ENCODE measurements around the gene C12orf60.

The C12orf60 gene

DNA sequence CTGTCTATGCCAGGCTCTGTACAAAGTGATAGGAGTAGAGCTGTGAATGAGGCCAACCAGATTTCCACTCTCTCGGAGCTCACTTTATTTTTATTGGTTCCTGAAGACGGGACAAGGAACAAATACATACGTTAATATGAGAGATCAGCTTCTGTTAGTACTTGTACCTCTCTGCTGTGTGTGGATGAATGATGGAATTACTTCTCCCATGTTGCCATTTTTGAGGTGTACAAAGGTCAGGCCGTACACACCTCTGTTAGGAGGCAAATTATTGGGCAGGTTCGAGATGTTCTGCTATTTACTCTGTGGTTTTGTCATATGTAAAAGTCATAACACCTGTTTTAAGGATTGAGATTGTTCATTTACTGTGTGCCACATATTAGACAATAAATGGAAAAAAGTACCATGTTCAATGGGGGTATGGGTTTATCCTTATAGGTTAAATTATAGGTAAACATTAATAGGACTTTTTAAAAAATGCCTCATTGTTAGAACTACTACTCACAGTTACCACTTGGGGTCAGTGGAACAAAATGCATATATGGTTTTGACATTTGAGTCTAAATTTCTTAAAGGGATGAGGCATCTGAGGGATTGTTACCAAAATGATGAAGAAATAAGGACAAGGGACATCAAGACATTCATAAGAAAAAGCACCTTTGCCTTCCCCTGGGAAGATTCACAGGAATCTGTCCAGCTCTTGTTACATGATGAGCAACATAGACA lies 27.1 kb upstream of the C12orf60 start:
- no peak for DNase-seq (ENCODE audit: low spot score)

DNA sequence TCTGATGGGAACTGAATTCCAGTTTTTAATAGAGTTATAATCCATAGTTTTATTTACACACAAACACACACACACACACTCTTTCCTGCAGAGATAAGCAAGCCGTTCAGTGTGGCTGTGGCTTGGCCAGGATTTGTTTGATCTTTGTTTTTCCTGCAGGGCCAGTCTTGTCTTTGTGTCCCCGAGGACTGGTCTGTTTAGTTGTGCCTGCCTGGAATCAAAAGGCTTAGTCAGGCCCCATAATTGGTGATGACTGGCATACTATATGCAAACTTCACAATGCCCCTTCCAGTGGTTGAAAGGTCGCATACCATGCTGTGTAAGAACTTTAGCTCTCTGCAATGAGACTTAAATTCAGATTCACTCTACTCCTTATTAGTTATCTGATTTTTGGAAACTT lies 26.2 kb upstream of the C12orf60 start:
- no peak for DNase-seq (ENCODE audit: low spot score)

DNA sequence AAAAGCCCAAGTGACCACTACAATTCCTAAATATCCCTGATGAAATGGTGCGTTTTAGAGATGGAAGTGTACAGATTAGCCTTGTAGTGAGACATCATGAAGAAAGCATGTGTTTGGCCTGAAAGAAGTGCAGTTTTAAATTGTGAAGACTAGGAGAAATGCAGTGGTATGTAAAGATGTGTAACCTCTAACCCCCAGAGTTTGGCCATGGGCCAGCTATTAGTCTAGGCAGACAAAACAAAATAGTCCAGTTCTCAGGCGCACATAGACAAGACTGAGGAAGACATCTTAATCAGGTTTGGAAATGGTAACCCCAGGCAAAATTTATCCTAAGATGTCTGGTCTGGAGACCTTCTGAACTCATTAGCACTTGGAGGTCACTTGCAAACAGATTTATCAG lies 23.6 kb upstream of the C12orf60 start:
- DNase-seq (ENCODE audit: low spot score), result no peak

DNA sequence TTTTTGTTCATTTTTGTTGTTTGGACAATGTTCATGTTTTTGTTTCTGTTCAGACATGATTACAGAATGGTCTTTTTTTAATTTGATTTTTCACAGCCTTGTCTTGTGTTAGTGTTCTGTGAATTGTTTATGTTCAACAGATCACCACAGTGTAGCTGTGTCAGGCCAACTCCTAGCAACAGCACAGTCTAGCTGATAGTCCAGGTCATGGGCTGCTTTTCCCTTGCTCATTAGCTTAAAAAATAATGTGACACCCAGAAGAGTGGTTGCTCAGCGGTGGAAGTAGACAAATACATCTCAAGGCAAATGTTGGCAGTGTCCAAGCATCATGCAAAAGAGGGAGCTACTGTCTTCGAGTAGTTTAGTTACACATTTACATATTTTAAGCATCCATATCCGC lies 22.6 kb upstream of the C12orf60 start:
- DNase-seq (ENCODE audit: low spot score), result no peak

DNA sequence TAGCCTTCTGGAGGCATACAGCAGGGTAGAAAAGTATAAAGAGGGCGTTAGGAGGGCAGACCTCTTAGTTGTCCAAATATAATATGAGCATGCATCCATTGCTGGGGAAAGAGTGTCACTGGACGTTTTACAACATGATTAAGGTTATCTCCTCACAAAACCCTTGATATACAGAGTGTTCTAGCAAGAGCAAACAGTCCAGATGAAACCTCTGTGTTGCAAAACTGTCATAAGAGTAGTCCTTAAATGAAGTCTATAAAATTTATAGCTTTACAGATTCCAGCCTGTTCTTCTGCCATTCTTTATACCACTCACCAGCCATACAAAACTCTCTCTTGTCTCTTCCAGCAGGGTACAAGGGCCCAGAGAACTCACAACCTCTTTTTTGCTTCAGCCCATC lies 21.9 kb upstream of the C12orf60 start:
- no peak for DNase-seq (ENCODE audit: low spot score)

DNA sequence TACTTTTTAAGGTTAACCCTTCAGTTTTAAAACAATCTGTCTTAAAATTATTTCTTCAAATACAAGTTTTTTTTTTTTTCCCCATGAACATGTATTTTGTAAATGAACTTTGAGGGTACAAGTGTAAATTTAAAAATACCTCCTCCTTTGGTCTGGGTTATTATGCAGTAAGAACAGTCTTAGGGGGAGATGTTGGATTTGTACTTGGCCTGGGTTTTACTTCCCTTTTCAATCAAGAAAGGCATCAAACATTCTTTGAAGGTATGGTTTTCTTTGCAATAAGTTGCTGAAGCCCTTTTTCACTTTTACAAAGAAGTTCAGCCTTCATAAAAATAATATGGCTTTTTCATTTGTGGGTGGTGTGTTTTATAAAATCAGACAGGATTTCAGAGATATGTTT lies 20.7 kb upstream of the C12orf60 start:
- no peak for DNase-seq (ENCODE audit: low spot score)

DNA sequence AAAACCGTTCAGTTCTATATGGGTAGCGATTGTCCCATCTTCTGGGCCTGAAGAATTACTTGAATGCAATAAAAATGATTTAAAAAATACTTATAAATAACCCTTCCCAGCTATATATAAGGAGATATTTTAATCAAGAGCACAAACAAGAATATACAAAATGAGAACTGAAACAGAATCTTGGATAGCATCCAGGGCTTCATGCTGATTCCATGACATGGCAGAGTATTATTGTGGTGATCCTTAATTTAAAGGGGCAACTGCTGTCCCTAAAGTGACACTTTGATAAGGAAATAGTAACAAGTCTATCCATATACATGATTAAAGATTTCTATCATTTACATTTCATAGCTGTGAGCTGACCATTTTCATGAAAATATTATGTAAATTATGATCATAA lies 19.0 kb upstream of the C12orf60 start:
- DNase-seq (ENCODE audit: low spot score), result no peak

DNA sequence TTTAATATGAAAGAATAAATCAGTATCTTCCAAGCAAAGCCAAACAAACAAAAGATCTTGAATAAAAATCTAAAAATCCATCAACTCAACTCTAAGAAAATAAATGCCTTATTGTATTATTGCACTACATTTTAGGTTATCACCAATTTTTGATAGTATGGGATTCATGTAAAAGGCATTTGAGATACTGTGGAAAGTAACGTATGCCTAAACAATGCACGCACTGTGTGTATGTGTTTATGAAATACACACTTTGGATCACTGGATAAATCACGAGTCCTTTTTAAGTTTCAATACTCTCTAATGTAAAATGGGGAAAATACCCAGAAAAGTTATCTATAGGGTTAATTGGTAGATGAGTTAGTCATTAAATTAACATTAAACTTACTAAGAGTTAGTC lies 17.9 kb upstream of the C12orf60 start:
- DNase-seq (ENCODE audit: low spot score), result no peak

DNA sequence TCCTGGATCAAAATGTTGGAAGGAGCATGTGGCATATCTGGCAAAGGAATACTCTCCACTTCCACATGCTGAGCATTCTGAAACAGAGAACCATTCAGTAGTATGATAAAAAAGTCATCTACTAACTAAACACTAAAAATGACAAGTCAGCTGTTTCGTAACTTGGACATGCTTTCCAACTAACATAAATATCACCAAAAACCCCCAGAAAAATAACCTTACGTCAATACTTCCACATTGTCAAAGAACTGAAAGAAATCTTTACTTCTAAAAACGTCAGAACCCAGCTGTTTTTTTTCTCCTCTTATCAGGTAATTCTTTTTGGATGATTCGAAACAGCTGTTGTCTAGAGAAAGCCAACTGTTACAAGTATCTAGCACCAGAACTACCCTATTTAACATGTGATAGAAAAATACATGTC lies 8.4 kb upstream of the C12orf60 start:
- no peak for DNase-seq (ENCODE audit: low spot score)

DNA sequence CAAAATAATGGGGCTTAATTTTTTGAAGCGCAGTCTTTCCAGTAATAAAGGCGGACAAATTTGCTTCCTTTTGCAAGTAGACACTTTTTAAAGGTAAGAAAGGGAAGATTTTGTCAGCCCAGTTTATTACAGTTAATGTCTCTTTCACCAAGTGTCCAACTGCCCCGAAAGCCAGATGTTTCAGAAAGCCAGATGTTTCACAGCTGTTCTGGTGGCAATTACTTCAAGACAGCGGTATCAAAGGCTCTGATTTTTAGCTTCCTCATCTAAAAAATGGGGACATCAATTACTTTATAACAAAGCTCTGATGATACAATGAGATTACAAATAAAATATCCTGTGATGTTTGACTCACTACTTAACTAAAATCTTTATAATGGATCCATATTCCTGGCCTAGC lies 1.2 kb upstream of the C12orf60 start:
- DNase-seq (ENCODE audit: low spot score), result no peak

DNA sequence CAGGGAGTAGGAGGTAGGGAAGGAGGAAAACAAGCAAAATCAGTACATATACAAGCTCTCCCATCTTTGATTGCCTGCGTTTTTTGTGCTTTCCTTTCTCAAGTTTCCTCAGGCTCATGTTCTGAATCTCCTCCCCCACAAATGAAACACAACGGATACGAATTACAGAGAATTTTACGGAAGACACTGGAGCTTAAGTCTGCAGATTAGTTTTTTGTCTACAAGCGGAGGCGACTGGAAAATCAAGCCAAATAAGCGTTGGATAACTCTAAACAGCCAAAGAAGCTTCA lies 804 bp upstream of the C12orf60 start:
- no peak for DNase-seq (ENCODE audit: low spot score)

DNA sequence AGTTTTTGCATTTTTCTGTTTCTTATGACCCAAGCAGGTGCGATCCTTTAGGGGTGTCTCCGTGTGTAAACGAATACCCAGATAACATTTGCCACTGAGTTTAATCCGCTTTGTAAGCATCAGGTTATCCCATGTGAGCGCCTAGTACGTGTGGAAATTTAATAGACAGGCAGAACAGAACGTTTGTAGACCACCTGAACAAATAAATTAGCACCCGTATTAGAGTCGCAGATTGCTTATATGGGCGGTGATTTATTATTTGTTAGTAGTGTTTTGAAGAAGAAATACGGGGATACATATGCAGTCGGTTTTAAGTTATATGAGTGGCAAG lies 325 bp downstream of the C12orf60 start:
- no peak for DNase-seq (ENCODE audit: low spot score)

DNA sequence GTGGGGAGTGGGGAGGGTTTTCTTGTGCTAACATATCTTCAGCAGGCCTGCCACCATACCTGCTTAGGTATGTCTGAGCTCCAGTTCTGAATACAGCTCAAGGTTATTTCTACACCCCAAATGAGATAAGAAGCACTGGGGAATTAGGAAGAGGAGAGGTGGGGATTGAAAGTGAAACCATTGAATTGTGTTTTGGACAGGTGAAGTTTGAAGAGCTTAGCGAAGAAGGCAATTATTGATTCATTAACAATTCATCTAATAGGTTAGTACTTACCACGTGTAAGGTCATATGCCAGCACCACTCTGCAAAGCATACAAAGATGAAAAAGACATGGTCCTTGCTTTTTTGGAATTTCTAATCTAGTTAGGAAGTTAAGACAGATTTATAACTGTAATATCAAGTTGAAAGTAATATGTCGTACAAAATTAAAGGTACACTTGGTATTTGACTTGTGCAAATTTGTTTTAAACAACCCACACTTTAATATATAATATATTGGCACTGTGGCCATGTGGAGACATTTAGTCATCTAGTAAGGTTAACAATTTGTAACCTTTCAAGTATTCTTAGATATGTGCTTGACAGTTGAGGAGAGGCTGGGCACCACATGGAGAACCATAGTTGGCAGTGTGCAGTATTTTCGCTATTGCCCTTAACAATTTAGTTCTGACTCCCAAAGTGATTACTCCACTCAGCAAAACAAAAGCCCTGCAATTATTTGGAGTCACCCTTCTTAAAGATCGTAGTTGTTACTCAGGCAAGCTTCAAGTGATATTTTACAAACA lies 6.9 kb downstream of the C12orf60 start:
- DNase-seq (ENCODE audit: low spot score), result no peak

DNA sequence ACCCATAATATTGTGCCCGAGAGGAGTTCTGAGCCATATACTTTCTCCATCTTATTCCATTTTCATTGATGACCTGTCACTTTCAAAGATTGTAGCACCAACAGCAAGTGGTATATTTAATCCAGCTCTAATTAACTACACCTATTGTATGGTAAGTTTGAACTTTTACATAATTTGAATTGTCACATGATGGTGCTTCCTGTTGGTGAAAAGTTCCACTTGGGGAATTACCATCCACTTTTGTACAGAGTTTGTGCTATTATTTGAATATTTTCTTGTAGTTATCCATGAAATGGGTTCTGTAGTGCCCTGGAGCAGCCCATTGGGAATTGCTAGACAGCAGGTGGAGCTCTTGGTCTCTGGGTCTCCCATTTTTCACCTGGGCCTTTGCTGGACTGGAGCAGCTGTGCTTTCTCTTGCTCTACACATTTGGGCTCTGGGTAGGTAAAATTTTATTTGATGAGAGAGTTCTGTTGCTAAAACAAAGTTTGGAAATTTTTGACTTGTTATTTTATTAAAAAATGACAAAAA lies 7.5 kb downstream of the C12orf60 start:
- DNase-seq (ENCODE audit: low spot score), result no peak

DNA sequence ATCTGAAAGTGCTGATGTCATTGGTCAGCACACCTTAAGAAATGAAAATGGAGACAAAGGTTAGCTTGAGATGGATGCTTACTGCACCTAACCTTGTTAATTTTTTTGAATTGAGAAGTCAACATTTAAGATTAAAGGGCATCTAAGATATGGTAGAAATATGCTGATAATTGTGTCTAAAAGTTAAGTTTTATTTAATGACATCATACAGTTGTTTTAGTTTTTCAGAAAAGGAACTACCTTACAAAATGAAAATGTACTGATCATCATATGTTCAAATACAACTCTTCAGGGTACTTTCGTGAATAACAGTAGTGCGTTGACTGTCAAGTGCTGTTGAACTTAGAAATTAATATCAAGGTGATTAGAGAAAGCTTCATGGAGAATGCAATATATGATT lies 8.0 kb downstream of the C12orf60 start:
- DNase-seq (ENCODE audit: low spot score), result no peak

DNA sequence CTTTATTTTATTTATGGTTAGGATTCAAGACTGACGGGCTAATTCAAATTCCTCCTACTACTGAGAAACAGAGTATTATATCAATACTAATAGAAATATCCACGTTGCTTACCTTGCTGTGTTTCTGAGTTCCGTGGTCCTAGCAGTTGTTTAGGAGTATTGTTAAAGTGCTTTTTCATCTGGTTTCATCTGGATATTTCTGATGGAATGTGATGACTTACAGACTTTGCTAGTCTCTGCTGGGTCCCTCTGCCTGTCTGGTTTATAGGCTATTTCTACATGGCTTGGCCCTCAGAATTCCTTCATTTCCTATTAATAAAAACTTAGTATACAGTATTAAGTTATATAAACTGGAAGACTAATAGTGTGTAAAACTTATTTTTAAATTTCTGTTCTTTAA lies 10.5 kb downstream of the C12orf60 start, which contains the start of gene SMCO3:
TSS of gene SMCO3 (minus strand) at position 169 of the 400 bp plus-strand sequence. CDS start 7,502 bp downstream, outside the sequence.
- DNase-seq (ENCODE audit: low spot score), result no peak

DNA sequence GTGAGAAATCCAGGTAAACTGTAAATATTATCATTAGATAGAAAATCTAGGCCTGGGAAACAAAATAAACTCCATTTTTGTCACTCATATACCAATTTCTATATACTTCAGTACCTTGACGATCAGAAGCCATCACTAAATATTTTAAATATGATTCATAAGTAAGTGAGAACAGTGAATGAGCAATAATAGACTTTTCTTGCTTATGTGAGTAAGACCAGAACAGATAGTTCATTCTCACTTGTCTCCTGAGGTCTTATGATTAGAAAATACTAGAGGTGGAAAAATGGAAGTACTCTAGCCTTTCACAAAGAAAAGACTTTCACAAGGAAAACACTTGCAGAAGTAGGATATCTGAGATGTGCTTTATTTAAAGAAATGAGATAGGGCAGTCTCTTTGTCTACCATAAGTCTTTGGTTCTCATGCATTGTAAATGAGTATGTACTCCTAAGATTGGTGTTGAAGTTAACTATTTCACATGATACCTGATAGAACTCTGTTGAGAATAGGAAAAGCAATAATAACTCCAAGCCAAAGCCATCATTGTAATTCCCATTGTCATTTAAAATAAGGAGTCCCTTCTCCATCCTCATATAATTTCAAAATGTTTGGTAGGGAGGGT lies 20.7 kb downstream of the C12orf60 start:
- DNase-seq (ENCODE audit: low spot score), result no peak

DNA sequence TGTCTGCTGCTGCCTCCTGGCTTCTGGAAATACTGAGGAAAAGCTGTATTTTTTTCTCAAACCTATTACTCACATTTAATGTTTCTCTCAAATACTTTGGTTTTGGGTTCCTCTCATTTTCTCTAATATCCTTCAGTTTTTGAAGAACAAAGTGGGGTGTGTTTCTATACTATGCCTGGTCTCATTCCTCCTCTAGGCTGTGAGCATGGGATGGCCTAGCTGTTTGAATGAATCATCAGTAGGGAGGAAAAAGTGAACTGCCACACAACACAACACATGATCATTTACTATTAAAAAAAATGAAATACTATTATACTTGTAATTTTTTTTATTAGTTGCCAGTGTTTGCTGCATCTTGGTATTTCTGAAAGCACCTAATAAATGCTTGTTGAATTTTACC lies 21.8 kb downstream of the C12orf60 start:
- DNase-seq (ENCODE audit: low spot score), result no peak

DNA sequence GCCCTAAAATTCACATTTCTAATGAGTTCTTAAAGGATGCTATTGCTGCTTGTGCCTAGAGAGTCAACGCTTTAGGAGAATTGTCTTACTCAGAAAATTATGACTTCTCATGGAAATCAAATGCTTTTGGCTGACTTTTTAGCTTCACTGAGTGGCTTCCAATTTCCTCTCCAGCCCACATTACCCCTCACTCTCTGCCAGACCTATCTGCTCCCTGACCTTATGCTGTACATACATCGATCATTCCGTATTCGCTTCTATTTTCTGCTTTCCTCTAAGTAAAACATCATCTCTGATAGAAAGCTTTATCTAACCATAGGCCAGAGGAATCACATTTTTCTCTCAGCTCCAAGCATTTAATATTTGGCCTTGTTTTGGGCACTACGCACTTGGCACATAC lies 23.0 kb downstream of the C12orf60 start:
- no peak for DNase-seq (ENCODE audit: low spot score)

DNA sequence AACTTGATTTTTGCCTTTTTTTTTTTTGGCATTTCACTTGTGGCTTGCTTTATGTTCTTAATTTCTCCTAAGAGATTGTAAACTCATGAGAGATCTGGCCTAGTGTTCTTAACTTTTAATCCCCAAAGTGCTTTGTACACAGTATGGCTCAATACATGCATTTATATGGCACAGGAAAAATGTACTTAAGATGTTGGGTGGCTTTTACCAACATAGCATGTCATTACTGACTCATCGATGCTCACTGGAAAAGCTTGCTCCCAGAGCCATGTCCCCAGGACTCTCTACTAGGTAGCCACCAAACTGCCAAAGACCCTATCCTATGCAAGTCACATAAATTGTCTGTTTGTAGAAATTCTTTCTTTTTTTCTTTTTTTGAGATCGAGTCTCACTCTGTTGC lies 23.6 kb downstream of the C12orf60 start:
- no peak for DNase-seq (ENCODE audit: low spot score)

DNA sequence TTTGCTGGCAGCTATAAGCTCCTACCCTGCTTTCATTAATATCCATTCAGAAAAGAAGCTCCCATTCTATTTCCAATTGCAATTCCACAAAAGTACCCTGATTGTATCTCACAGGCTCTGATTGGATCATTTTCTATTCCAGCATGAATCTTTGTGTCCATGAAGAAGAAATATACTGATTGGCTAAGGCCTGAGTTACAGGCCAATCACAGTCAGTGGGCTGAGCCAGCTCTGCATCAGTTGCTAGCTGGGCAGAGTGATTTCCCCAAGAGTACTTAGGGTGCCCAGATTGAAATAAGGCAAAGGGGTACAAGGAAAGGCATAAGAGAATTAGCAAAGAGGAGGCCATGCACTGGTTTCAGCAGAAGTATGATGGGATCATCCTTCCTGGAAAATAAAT lies 25.4 kb downstream of the C12orf60 start:
- peak; percentile 22 for DNase-seq (ENCODE audit: low spot score)

DNA sequence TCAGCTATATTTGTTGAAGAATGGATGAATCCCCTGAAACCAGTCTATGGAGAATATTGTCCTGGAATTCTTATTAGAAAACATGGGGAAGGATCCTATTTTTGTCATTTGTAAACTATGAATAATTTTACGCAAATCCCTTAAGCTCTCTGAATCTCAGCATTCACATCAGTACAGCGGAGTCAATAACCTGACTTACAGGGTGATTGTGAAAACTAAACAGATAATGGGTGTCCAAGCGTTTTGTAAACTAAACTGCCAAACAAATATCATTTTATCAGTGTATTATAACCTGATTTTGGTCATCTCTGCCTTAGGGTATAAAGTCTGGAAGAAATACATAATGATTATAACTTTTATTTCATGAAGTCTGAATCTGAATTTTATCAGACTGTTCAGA lies 29.9 kb downstream of the C12orf60 start:
- no peak for DNase-seq (ENCODE audit: low spot score)

DNA sequence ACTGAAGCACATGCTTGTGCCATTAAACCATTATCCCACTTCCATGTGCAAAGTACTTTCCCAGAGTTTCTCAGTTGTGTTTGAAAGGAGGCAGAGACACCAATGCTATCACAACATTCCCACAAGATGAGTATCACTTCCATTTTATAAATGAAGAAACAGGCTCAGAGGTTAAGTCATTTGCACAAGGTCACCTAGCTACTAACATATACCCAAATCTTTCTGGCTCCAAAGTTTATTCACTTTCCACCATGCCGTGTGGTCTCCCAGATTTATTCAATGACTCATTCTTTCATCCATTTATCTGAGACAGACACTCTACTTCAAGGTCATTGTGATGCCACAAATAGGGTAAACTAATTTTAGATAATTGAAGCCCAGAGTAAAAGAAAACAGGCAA lies 30.5 kb downstream of the C12orf60 start:
- DNase-seq (ENCODE audit: low spot score), result no peak

All from SK-N-DZ (cell line).